ENCODE results near the gene CNTNAP2. TPM values are rescaled to one million over a fixed set of nuclear protein-coding genes. Genes with fewer than 3 reads are reported as not detected.

Gene CNTNAP2
- total and polyA plus RNA-seq, 4 donors, result 0.14 to 2.3 (median 1.1) TPM

DNA sequence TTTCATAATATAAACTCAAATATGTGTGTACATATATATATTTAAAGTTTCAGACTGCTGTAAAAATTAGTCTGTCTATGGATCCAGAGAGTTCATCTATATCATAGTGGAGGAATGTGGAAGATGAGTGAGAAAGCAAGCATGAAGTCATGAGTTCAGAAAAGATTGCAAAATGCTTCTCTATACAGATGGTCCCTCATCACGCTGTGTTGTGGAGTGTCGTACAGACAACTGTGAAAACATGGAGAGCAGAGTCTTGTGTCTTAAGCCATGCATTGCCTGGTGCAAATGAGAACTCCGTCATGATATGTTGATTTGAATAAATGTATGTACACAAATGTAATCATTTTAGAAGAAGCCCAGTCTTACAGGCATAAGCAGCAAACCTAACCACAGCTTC, 316.9 kb downstream of the CNTNAP2 start:
- no peak overlapping the region for H3K4me3 ChIP-seq (ENCODE audit: low read depth in 1 of 3, low read length in 3 of 3)
- WGBS, result 75% methylated on average over 3 of the region's 3 CpGs
- TF ChIP-seq RAD21 (IDR thresholded peaks at IDR 0.05) (no peak), FOXA1 (IDR thresholded peaks at IDR 0.05) (no peak), GABPA (IDR thresholded peaks at IDR 0.05 in 1 of 2, conservative IDR thresholded peaks at IDR 0.05 in 1 of 2) (no peak), HNF4G (IDR thresholded peaks at IDR 0.05) (no peak)
- TF ChIP-seq, protein P1, sequence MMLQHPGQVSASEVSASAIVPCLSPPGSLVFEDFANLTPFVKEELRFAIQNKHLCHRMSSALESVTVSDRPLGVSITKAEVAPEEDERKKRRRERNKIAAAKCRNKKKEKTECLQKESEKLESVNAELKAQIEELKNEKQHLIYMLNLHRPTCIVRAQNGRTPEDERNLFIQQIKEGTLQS (IDR thresholded peaks at IDR 0.05), result no peak
- H3K27ac ChIP-seq (ENCODE audit: low read depth in 1 of 2, low read length in 2 of 2), result no peak overlapping the region
- H3K9ac ChIP-seq (ENCODE audit: low read depth in 1 of 2, low read length in 2 of 2), result no peak overlapping the region
- H3K36me3 ChIP-seq (ENCODE audit: control insufficient read depth in 4 of 4, insufficient read depth in 3 of 4, low read depth in 1 of 4, low read length in 3 of 4), result no peaks in the 10 kb centered on the region
- no peaks in the 10 kb centered on the region for H3K4me1 ChIP-seq (ENCODE audit: control insufficient read depth in 4 of 4, insufficient read depth in 4 of 4, low read length in 3 of 4)
- H3K9me3 ChIP-seq (ENCODE audit: control insufficient read depth in 4 of 4, low read length in 3 of 4), result peaks cover 0 to 4% (median 0%) of the 10 kb centered on the region in 4 donors
- no peaks in the 10 kb centered on the region for H3K27me3 ChIP-seq (ENCODE audit: control insufficient read depth in 4 of 4, insufficient read depth in 4 of 4, low read length in 3 of 4)
- no peak for DNase-seq (ENCODE audit: low spot score)

DNA sequence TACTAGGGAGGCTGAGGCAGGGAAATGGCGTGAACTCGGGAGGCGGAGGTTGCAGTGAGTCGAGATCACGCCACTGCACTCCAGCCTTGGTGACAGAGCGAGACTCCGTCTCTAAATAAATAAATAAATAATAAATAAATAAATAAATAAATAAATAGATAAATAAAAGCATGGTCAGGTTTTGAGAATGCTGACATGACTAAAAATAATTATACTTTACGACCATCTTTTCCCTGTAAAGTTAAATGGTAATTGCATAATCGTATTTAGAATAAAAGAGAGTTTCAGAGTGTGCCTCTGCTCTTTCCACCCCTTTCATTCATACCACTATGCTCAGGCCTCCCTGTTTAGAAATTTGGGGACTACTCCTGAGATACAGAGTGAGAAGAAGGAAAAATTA, 326.5 kb downstream of the CNTNAP2 start:
- TF ChIP-seq, protein P1 (IDR thresholded peaks at IDR 0.05), result no peak
- TF ChIP-seq, protein P2, sequence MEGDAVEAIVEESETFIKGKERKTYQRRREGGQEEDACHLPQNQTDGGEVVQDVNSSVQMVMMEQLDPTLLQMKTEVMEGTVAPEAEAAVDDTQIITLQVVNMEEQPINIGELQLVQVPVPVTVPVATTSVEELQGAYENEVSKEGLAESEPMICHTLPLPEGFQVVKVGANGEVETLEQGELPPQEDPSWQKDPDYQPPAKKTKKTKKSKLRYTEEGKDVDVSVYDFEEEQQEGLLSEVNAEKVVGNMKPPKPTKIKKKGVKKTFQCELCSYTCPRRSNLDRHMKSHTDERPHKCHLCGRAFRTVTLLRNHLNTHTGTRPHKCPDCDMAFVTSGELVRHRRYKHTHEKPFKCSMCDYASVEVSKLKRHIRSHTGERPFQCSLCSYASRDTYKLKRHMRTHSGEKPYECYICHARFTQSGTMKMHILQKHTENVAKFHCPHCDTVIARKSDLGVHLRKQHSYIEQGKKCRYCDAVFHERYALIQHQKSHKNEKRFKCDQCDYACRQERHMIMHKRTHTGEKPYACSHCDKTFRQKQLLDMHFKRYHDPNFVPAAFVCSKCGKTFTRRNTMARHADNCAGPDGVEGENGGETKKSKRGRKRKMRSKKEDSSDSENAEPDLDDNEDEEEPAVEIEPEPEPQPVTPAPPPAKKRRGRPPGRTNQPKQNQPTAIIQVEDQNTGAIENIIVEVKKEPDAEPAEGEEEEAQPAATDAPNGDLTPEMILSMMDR (IDR thresholded peaks at IDR 0.05; ENCODE audit: low read depth, low read length, missing input control), result no peak
- TF ChIP-seq SP1 (IDR thresholded peaks at IDR 0.05) (no peak), NR2F2 (IDR thresholded peaks at IDR 0.05) (no peak), EGR1 (IDR thresholded peaks at IDR 0.05; ENCODE audit: low read depth in 2 of 2) (no peak), HNF4A (conservative IDR thresholded peaks at IDR 0.05) (no peak), YY1 (IDR thresholded peaks at IDR 0.05) (no peak)
- Histone ChIP-seq H3K36me3 (ENCODE audit: control insufficient read depth in 4 of 4, insufficient read depth in 3 of 4, low read depth in 1 of 4, low read length in 3 of 4) (no peaks in the 10 kb centered on the region), H3K27me3 (ENCODE audit: control insufficient read depth in 4 of 4, insufficient read depth in 4 of 4, low read length in 3 of 4) (no peaks in the 10 kb centered on the region), H3K9me3 (ENCODE audit: control insufficient read depth in 4 of 4, low read length in 3 of 4) (no peaks in the 10 kb centered on the region), H3K4me1 (ENCODE audit: control insufficient read depth in 4 of 4, insufficient read depth in 4 of 4, low read length in 3 of 4) (no peaks in the 10 kb centered on the region), H3K9ac (ENCODE audit: low read depth in 1 of 2, low read length in 2 of 2) (no peak overlapping the region), H3K4me3 (ENCODE audit: low read depth in 1 of 3, low read length in 3 of 3) (no peak overlapping the region), H3K27ac (ENCODE audit: low read depth in 1 of 2, low read length in 2 of 2) (no peak overlapping the region)
- no peak for DNase-seq (ENCODE audit: low spot score)
- WGBS, result 91% methylated on average over 9 of the region's 9 CpGs

DNA sequence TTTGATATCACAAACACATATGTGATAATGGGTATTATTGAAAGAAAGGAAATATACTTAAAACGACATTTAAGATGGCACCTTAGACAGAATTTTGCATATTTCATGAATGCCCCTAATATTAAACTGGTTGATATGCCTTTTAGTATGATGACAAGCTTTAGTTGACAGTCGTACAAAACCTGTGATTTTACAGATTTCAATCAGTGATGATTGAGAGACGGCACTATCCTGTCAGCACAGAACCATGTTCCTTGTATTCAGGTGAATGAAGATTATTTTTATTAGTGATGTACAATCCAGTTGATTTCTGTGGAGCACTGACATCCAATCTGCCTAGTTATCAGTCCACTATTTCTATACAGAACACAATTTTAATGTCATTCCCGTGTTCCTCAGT, 333.0 kb downstream of the CNTNAP2 start:
- TF ChIP-seq, protein P3, sequence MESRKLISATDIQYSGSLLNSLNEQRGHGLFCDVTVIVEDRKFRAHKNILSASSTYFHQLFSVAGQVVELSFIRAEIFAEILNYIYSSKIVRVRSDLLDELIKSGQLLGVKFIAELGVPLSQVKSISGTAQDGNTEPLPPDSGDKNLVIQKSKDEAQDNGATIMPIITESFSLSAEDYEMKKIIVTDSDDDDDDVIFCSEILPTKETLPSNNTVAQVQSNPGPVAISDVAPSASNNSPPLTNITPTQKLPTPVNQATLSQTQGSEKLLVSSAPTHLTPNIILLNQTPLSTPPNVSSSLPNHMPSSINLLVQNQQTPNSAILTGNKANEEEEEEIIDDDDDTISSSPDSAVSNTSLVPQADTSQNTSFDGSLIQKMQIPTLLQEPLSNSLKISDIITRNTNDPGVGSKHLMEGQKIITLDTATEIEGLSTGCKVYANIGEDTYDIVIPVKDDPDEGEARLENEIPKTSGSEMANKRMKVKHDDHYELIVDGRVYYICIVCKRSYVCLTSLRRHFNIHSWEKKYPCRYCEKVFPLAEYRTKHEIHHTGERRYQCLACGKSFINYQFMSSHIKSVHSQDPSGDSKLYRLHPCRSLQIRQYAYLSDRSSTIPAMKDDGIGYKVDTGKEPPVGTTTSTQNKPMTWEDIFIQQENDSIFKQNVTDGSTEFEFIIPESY (IDR thresholded peaks at IDR 0.05), result no peak
- TF ChIP-seq TAF1 (conservative IDR thresholded peaks at IDR 0.05), result no peak
- TF ChIP-seq NR2F2 (IDR thresholded peaks at IDR 0.05), result no peak
- no peak for TF ChIP-seq EGR1 (IDR thresholded peaks at IDR 0.05; ENCODE audit: low read depth in 2 of 2)
- TF ChIP-seq FOXA2 (IDR thresholded peaks at IDR 0.05), result no peak
- Histone ChIP-seq H3K36me3 (ENCODE audit: control insufficient read depth in 4 of 4, insufficient read depth in 3 of 4, low read depth in 1 of 4, low read length in 3 of 4) (no peaks in the 10 kb centered on the region), H3K9ac (ENCODE audit: low read depth in 1 of 2, low read length in 2 of 2) (no peak overlapping the region), H3K4me1 (ENCODE audit: control insufficient read depth in 4 of 4, insufficient read depth in 4 of 4, low read length in 3 of 4) (no peaks in the 10 kb centered on the region), H3K9me3 (ENCODE audit: control insufficient read depth in 4 of 4, low read length in 3 of 4) (no peaks in the 10 kb centered on the region), H3K27me3 (ENCODE audit: control insufficient read depth in 4 of 4, insufficient read depth in 4 of 4, low read length in 3 of 4) (no peaks in the 10 kb centered on the region), H3K27ac (ENCODE audit: low read depth in 1 of 2, low read length in 2 of 2) (no peak overlapping the region), H3K4me3 (ENCODE audit: low read depth in 1 of 3, low read length in 3 of 3) (no peak overlapping the region)
- no peak for DNase-seq (ENCODE audit: low spot score)
- WGBS, result 78% methylated on average over 4 of the region's 4 CpGs
